HK-2 (cell line): ENCODE measurements around the gene CD81.

Experiments
- DNase-seq: peaks from one replicate; pipeline ENCODE4 v3.0.0-alpha.2; 2018; ENCODE audit not compliant: unreplicated experiment

CD81 gene

GRCh38 chr11:2421226-2421994, 44.3 kb downstream of the CD81 start:
- DNase-seq: no peak

GRCh38 chr11:2421996-2422395, 44.9 kb downstream of the CD81 start:
- no peak for DNase-seq

- DNase-seq: no peak
Measured at GRCh38 chr11:2422461-2423156, 45.5 kb downstream of the CD81 start.

GRCh38 chr11:2423157-2424025, 46.3 kb downstream of the CD81 start:
- no peak for DNase-seq

GRCh38 chr11:2424811-2425495, 47.8 kb downstream of the CD81 start:
- DNase-seq: no peak

GRCh38 chr11:2425506-2425905, 48.4 kb downstream of the CD81 start:
- DNase-seq: no peak

GRCh38 chr11:2426221-2426620, 49.1 kb downstream of the CD81 start:
- no peak for DNase-seq

- DNase-seq: no peak
Measured at GRCh38 chr11:2426826-2427521, 49.9 kb downstream of the CD81 start.

GRCh38 chr11:2427721-2428321, 50.7 kb downstream of the CD81 start:
- no peak for DNase-seq

- DNase-seq: peak; percentile 63
Measured at GRCh38 chr11:2428322-2428795, 51.2 kb downstream of the CD81 start.

- no peak for DNase-seq
Measured at GRCh38 chr11:2431395-2431794, 54.3 kb downstream of the CD81 start.

- no peak for DNase-seq
Measured at GRCh38 chr11:2432171-2432621, 55.1 kb downstream of the CD81 start.

GRCh38 chr11:2432628-2433071, 55.5 kb downstream of the CD81 start:
- DNase-seq: no peak

- no peak for DNase-seq
Measured at GRCh38 chr11:2433106-2433925, 56.2 kb downstream of the CD81 start.

- no peak for DNase-seq
Measured at GRCh38 chr11:2434008-2434407, 56.9 kb downstream of the CD81 start.

GRCh38 chr11:2434506-2435255, 57.6 kb downstream of the CD81 start:
- no peak for DNase-seq

- no peak for DNase-seq
Measured at GRCh38 chr11:2435288-2436012, 58.3 kb downstream of the CD81 start.

GRCh38 chr11:2436013-2436520, 59.0 kb downstream of the CD81 start:
- no peak for DNase-seq
